DND-41 (cell line): ENCODE data around the gene PODXL.

Experiments used
- CTCF ChIP-seq: IDR thresholded peaks from 2 replicates; pipeline ENCODE4 v1.5.1; 2012; ENCODE audit warnings: borderline replicate concordance, low read length, moderate library complexity, mild to moderate bottlenecking; ENCODE audit not compliant: poor library complexity, severe bottlenecking; ENCODE audit errors: extremely low read depth
- EZH2 ChIP-seq: IDR thresholded peaks from 3 replicates; pipeline ENCODE4 v1.6.1; 2012; ENCODE audit warnings: borderline replicate concordance, low read depth, mild to moderate bottlenecking, moderate library complexity, low read length, inconsistent platforms; ENCODE audit not compliant: severe bottlenecking

- TF ChIP-seq CTCF (no peak), EZH2 (no peak)
Measured at GRCh38 chr7:131536361-131536849, 20.0 kb downstream of the PODXL start.
